ENCODE measurements around the gene PLXNB3. TPM values are rescaled to one million over a fixed set of nuclear protein-coding genes. Genes with fewer than 3 reads are reported as not detected.

PLXNB3 gene
- total RNA-seq, 1 donor from 2014 or later = 4.5 TPM

DNA sequence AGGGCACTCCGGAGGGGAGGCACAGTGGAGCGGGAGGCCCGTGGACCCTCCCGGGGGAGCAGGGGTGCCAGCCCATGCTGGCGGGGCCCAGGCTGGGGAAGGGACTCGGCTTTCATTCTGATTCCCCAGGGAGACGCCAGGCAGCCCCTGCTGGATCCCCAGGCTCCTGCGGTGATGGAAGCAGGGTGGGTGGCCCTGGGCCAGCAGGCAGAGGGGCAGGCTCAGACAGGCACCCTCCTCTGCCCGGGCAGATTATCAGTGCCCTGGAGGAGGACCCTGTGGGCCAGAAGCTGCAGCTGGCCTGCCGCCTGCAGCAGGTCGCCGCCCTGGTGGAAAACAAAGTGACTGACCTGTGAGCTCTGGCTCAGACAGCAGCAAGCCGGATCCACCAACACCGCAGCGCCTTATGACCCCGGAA lies 14.6 kb downstream of the PLXNB3 start:
- Histone ChIP-seq H3K36me3 (ENCODE audit: control insufficient read depth, insufficient read depth, low read length) (peaks cover 2% of the 10 kb centered on the region), H3K27me3 (ENCODE audit: control insufficient read depth, insufficient read depth, low read length) (no peaks in the 10 kb centered on the region), H3K4me3 (ENCODE audit: low read depth, low read length) (no peak overlapping the region)
- FAIRE-seq (no peak), DNase-seq (ENCODE audit: low read depth) (peak; percentile 51)
- TF ChIP-seq, protein P1, sequence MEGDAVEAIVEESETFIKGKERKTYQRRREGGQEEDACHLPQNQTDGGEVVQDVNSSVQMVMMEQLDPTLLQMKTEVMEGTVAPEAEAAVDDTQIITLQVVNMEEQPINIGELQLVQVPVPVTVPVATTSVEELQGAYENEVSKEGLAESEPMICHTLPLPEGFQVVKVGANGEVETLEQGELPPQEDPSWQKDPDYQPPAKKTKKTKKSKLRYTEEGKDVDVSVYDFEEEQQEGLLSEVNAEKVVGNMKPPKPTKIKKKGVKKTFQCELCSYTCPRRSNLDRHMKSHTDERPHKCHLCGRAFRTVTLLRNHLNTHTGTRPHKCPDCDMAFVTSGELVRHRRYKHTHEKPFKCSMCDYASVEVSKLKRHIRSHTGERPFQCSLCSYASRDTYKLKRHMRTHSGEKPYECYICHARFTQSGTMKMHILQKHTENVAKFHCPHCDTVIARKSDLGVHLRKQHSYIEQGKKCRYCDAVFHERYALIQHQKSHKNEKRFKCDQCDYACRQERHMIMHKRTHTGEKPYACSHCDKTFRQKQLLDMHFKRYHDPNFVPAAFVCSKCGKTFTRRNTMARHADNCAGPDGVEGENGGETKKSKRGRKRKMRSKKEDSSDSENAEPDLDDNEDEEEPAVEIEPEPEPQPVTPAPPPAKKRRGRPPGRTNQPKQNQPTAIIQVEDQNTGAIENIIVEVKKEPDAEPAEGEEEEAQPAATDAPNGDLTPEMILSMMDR (IDR thresholded peaks at IDR 0.05; ENCODE audit: insufficient read depth, low read length, severe bottlenecking) = peak; percentile 17

DNA sequence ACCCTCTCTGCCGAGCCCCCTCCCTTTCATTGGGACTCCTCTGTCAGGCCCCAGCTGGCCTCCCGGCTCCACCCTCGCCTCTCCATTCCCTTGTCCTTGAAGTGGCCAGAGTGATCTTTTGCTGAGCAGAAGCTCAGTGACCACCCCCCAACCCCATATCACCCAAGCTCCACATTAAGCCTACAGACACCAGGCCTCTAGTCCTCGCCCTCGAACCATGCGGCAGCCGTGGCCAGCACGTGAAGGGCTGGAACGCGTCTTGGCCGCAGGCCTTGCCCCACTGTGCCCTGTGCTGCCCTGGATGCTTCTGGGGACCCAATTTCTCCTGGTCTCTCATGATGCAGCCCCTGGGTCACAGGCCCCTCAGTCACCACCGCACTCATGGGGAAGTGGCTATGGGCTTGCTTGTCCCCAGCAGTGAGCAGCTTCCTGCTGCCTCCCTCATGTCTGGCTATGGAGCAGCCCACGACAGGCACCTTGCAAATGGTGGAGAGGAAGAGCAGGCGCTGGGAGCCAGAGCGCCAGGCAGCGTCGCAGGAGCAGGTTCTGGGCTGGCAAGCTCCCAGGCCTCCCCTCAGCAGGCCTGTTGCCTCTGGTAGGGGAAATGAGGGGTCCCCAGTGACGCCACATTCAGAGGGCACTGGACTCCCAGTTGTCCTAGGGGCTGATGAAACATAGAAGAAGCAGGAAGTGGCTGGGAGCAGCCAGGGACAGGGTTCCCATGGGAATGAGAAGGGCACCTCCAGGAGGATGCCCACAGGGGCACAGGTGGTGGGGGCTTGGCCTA lies 16.0 kb downstream of the PLXNB3 start:
- FAIRE-seq (no peak), DNase-seq (ENCODE audit: low read depth) (no peak)
- no peak overlapping the region for H3K4me3 ChIP-seq (ENCODE audit: low read depth, low read length)
- TF ChIP-seq, protein P1 (IDR thresholded peaks at IDR 0.05; ENCODE audit: insufficient read depth, low read length, severe bottlenecking) = no peak
- H3K36me3 ChIP-seq (ENCODE audit: control insufficient read depth, insufficient read depth, low read length) = peaks cover under 1% of the 10 kb centered on the region
- H3K27me3 ChIP-seq (ENCODE audit: control insufficient read depth, insufficient read depth, low read length) = no peaks in the 10 kb centered on the region

DNA sequence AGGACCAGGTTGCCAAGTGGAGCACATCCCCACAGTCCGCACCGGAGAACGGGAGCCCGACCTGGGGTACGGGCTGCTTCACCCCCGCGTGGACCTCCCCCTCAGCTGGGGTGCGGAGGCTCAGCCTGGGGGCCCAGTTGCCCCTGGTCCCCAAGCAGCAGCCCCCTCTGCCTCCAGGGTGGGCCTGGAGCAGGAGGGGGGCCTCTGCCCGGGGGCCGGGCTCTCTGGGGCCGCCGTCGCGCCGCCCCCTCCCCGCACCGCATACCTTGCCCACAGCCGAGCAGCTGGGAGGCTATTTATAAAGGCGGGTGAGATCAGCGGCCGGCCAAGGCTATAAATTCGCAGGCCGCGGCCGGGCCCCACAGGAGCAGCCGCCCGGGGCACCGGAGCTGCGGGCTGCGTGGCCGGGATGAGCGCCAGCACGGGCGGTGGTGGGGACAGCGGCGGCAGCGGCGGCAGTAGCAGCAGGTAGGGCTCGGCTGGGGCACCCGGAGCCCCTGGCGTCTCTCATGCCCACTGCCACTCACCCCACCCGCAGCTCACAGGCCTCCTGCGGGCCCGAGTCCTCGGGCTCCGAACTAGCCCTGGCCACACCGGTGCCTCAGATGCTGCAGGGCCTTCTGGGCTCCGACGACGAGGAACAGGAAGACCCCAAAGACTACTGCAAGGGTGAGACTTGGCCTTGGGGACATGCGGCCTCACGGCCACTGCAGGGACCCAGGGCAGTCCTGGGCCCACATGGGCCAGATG lies 16.8 kb downstream of the PLXNB3 start, which contains the start of gene SRPK3:
SRPK3 (plus strand) TSS at position 364 of the 750 bp plus-strand sequence; CDS start at position 410, 46 bp downstream.
- TF ChIP-seq, protein P1 (IDR thresholded peaks at IDR 0.05; ENCODE audit: insufficient read depth, low read length, severe bottlenecking) = no peak
- H3K27me3 ChIP-seq (ENCODE audit: control insufficient read depth, insufficient read depth, low read length) = no peaks in the 10 kb centered on the region
- DNase-seq (ENCODE audit: low read depth) = no peak
- no peak within 1 kb of the TSS for H3K4me3 ChIP-seq (ENCODE audit: low read depth, low read length)
- no peak for FAIRE-seq
- H3K36me3 ChIP-seq (ENCODE audit: control insufficient read depth, insufficient read depth, low read length) = no peaks in the 10 kb centered on the region

DNA sequence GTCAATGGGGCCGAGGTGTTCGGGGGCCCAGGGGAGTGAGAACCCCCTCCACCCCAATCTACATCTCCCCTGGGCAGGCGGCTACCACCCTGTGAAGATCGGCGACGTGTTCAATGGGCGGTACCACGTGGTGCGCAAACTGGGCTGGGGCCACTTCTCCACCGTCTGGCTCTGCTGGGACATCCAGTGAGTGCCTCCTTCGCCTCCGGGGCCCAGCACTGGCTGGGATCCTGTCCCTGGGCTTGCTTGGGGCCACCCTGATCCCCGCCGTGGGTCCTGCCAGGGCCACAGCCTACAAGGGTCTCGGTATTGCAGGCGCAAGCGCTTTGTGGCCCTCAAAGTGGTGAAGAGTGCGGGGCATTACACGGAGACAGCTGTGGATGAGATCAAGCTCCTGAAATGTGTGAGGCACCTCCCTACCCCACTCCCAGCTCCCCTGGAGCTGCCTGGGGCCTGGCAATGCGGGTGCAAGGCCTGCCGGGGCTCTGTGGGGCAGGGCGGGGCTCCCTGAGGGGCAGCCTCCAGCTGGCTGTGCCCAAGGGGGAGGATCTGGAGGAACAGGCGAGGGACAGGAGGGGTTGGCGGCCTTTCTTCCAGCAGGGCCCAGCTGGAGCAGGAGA lies 17.5 kb downstream of the PLXNB3 start:
- no peak for FAIRE-seq

DNA sequence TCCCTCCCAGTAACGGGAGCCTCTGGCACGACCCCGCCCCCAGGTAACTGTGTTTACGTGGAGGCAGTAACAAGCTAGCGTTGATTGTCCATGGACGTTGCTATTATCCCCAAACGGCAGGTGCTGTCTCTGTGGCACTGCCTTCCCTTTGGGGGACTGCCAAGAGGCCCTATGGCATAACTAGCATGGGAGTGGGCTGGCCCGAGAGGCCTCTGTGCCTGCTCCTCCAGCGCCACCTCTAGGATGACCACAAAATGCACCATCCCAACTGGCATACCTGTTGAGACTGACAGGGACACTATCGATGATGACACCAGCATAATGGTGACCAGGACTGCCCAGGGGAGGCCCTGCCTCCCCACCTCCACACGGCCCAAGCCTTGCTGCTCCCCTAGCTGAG lies 18.3 kb downstream of the PLXNB3 start:
- Histone ChIP-seq H3K4me3 (ENCODE audit: low read depth, low read length) (no peak overlapping the region), H3K36me3 (ENCODE audit: control insufficient read depth, insufficient read depth, low read length) (peaks cover 2% of the 10 kb centered on the region), H3K27me3 (ENCODE audit: control insufficient read depth, insufficient read depth, low read length) (no peaks in the 10 kb centered on the region)
- TF ChIP-seq, protein P1 (IDR thresholded peaks at IDR 0.05; ENCODE audit: insufficient read depth, low read length, severe bottlenecking) = no peak
- FAIRE-seq = no peak
- no peak for DNase-seq (ENCODE audit: low read depth)

More for the DNA sequence above, 17.5 kb downstream of the PLXNB3 start:
- Histone ChIP-seq H3K27me3 (ENCODE audit: control insufficient read depth, insufficient read depth, low read length) (no peaks in the 10 kb centered on the region), H3K4me3 (ENCODE audit: low read depth, low read length) (no peak overlapping the region), H3K36me3 (ENCODE audit: control insufficient read depth, insufficient read depth, low read length) (peaks cover 2% of the 10 kb centered on the region)
- TF ChIP-seq, protein P1 (IDR thresholded peaks at IDR 0.05; ENCODE audit: insufficient read depth, low read length, severe bottlenecking) = no peak
- DNase-seq (ENCODE audit: low read depth) = no peak
